ENCODE data around the gene MYO1A. TPM values are rescaled to one million over a fixed set of nuclear protein-coding genes. Genes with fewer than 3 reads are reported as not detected.

Gene MYO1A
- total and polyA plus RNA-seq, 2 experiments from 2014 or later: 1.5 TPM; not detected in 1

DNA sequence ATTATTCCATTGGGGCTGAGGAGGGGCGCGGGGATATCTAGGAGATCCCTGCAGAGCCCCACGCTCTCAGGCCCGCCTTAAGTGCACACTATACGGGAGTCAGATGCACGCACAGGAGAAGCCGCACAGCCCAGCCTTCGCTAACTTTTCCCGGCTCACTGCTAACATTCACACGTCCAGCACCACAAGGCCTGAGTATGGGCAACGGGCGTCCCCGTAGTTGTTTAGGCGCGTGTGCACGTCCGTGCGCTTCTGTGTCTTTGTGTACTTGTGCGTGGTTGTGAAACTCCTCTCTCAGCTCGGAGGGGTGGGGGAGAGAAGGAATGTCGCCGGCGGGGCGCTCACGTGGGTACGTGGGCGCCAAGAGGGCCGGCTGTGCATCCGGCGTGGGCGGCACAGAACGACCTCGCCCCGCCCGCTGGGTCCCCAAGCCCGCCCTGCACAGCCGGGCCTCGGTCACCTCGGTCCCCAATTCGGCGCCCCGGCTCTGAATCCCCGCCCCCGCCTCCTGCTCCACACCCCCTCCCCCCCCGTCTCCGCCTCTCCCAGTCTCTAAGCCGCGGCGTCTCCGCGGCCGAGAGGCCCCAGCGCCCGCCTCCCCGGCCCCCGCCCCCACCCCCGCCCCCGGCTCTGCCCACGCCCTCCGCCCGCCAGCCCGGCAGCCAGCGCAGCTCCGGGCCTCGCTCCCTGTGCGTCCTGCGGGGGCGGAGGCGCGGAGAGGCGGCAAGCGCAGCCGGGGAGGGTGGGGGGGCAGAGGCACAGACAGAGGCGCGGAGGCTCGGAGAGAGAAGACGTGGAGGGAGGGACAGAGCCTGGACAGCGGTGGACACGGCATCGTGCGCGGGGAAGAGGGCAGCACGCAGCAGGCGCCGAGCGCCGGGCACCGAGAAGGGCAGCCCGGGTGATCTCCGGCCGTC, 38.7 kb upstream of the MYO1A start, which contains the start of gene NAB2:
NAB2 (plus strand) TSS at position 761 of the 917 bp plus-strand sequence. CDS start 158 bp downstream, outside the sequence.
- peaks cover 8% of the 10 kb centered on the region for H3K36me3 ChIP-seq
- no peaks in the 10 kb centered on the region for H3K27me3 ChIP-seq
- DNase-seq (ENCODE audit: low read depth in 1 of 2, low spot score in 1 of 2): peak; percentile 98 to 99
- H3K9me3 ChIP-seq (ENCODE audit: low read depth): no peaks in the 10 kb centered on the region
- peak within 1 kb of the TSS; percentile 76 for H3K4me3 ChIP-seq
- peak within 1 kb of the TSS; percentile 92 for H3K27ac ChIP-seq
- TF ChIP-seq, protein P1, sequence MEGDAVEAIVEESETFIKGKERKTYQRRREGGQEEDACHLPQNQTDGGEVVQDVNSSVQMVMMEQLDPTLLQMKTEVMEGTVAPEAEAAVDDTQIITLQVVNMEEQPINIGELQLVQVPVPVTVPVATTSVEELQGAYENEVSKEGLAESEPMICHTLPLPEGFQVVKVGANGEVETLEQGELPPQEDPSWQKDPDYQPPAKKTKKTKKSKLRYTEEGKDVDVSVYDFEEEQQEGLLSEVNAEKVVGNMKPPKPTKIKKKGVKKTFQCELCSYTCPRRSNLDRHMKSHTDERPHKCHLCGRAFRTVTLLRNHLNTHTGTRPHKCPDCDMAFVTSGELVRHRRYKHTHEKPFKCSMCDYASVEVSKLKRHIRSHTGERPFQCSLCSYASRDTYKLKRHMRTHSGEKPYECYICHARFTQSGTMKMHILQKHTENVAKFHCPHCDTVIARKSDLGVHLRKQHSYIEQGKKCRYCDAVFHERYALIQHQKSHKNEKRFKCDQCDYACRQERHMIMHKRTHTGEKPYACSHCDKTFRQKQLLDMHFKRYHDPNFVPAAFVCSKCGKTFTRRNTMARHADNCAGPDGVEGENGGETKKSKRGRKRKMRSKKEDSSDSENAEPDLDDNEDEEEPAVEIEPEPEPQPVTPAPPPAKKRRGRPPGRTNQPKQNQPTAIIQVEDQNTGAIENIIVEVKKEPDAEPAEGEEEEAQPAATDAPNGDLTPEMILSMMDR (IDR thresholded peaks at IDR 0.05; ENCODE audit: low read depth, low read length): no peak
- peaks cover 15% of the 10 kb centered on the region for H3K4me1 ChIP-seq (ENCODE audit: low read depth)

- H3K4me1 ChIP-seq (ENCODE audit: low read depth): peaks cover 15% of the 10 kb centered on the region
- H3K27me3 ChIP-seq: no peaks in the 10 kb centered on the region
- H3K9me3 ChIP-seq (ENCODE audit: low read depth): no peaks in the 10 kb centered on the region
- H3K27ac ChIP-seq: peak overlapping the region; percentile 92
- DNase-seq (ENCODE audit: low read depth in 1 of 2, low spot score in 1 of 2): peak; percentile 83 to 98
- peak overlapping the region; percentile 76 for H3K4me3 ChIP-seq
- TF ChIP-seq, protein P1 (IDR thresholded peaks at IDR 0.05; ENCODE audit: low read depth, low read length): no peak
- peaks cover 8% of the 10 kb centered on the region for H3K36me3 ChIP-seq
Measured at GRCh38 chr12:57087691-57088353, 37.9 kb upstream of the MYO1A start.

DNA sequence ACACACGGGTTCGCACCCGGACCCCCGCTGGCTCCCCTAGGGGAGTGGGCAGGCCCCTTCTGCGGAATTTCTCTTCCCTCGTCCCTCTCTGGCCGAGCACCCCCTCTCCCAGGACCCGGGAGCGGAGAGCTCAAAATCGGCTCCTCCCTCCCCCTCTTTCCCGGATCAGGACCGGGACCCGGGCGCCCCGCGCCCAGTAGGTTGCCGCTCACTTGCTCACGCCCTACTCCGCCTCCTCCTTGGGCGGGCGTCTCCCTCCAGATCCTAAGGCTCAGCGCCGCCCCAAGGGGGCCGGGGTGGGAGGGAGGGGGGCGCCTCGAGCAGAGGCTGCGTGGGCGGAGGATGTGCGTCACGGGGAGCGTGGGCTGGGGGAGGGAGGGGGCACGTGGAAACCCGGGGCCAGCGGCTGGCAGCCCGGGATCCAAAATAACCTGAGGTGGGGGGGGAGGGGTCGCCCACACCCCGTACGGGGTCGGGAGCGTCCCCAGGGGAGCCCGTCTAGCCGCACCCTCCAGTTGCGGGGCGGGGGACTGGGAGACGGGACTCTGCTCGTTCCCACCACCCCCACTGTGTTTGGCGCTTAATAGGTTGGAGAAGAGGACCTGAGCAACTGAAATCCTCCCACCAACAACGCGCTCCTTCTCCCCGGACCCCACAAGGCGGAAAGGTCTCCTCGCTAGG, 37.2 kb upstream of the MYO1A start:
- H3K27me3 ChIP-seq: no peaks in the 10 kb centered on the region
- peaks cover 15% of the 10 kb centered on the region for H3K4me1 ChIP-seq (ENCODE audit: low read depth)
- peak; percentile 77 to 96 for DNase-seq (ENCODE audit: low read depth in 1 of 2, low spot score in 1 of 2)
- peak overlapping the region; percentile 92 for H3K27ac ChIP-seq
- TF ChIP-seq, protein P1 (IDR thresholded peaks at IDR 0.05; ENCODE audit: low read depth, low read length): no peak
- peak overlapping the region; percentile 76 for H3K4me3 ChIP-seq
- H3K36me3 ChIP-seq: peaks cover 7% of the 10 kb centered on the region
- no peaks in the 10 kb centered on the region for H3K9me3 ChIP-seq (ENCODE audit: low read depth)

DNA sequence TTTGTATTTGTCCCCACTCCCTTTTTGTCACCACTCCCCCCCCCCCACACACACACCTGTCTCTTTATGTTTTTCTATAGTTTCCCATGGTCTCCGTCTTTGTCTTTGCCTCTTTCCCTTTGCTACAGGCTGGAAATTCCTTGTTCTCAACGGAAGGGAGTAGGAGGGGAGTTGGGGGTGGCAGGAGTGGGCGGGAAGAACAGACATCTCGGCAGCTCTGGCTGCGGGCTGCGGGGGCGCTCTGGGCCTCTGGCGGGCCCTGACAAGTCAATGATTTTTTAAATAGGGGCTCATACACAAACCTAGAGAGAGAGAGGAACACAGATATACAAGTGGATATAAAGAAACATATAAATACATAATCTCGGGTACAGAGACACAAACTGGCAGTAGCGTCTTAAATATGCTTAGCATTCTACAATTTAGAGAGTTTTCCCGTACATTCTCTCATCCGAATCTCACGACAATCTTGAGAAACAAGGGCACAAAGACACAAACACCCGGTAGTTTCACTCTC, 36.6 kb upstream of the MYO1A start:
- H3K27ac ChIP-seq: peak overlapping the region; percentile 92
- peaks cover 1% of the 10 kb centered on the region for H3K36me3 ChIP-seq
- peak overlapping the region; percentile 76 for H3K4me3 ChIP-seq
- H3K4me1 ChIP-seq (ENCODE audit: low read depth): peaks cover 15% of the 10 kb centered on the region
- DNase-seq (ENCODE audit: low read depth in 1 of 2, low spot score in 1 of 2): peak; percentile 82 to 89
- no peaks in the 10 kb centered on the region for H3K9me3 ChIP-seq (ENCODE audit: low read depth)
- TF ChIP-seq, protein P1 (IDR thresholded peaks at IDR 0.05; ENCODE audit: low read depth, low read length): peak; percentile 47
- no peaks in the 10 kb centered on the region for H3K27me3 ChIP-seq

DNA sequence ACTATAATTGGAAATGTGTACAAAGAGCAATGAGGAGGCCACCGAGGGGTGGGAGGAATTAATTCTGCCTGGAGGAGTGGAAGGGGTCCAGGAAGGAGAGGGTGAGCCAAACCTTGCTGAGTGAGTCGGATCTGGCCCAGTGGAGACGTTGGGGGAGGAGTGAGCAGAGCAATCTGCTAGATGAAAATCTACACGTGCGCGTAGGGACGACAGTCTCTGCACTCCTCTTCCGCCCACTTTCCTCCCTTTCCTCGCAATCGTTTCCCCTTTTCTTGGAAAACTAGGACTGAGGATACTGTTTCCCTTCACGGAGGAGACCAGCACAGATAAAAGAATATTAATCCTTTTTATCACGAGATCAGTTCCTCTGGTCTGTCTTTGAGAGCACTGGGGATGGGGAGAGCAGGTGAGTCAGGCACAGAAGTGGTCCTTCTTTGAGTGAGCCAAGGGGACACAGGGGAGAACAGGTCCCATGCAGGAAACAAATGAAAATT, 36.1 kb upstream of the MYO1A start:
- Histone ChIP-seq H3K4me3 (peak overlapping the region; percentile 76), H3K27me3 (no peaks in the 10 kb centered on the region), H3K36me3 (no peaks in the 10 kb centered on the region), H3K9me3 (ENCODE audit: low read depth) (no peaks in the 10 kb centered on the region), H3K4me1 (ENCODE audit: low read depth) (peaks cover 15% of the 10 kb centered on the region), H3K27ac (peak overlapping the region; percentile 92)
- TF ChIP-seq, protein P1 (IDR thresholded peaks at IDR 0.05; ENCODE audit: low read depth, low read length): no peak
- DNase-seq (ENCODE audit: low read depth in 1 of 2, low spot score in 1 of 2): peak in 1 of 2 donors; percentile 82
